GM21528 (cell line): ENCODE measurements around the gene UBE3D.
"Not testable (repeated sequence)": the region's sequence is repeated elsewhere in the genome, so short reads cannot be mapped to it uniquely, and the experiment has no call there.

Experiments used
- ATAC-seq: cut with Tn5 transposase; IDR thresholded peaks from one replicate; pipeline ENCODE4 v1.9.1; 2021; ENCODE audit warnings: mild to moderate bottlenecking, moderate library complexity; ENCODE audit not compliant: unreplicated experiment, low FRiP score

Gene UBE3D

DNA sequence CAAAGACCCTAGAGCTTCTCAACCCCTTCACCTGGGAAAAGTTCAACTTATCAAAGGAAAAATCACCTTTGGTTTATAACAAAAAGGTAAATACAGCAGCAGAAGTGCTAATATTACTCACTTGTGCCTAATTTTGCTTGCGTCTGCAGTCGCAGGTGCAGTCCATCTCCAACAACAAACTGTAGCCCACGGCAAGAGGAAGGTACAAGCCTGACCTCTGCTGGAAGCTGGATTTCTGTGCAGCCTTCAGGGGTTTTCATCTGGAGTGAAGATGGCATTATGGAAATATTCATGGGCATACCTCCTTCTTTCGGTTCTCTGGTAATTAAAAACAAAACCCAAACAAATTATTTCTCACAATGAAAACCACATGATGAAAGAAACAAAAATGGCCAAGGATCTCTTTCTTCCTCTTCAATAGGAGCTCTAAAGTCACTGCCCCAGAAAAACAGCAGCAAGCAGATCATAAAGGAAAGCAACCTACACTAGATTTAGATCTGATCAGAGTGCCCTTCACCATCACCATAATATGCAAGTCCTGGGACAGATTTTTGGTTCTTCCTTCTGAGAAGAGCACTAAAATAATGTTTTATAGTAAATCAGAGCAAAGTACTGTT, 7.8 kb downstream of the UBE3D start:
- ATAC-seq: peak; percentile 73

DNA sequence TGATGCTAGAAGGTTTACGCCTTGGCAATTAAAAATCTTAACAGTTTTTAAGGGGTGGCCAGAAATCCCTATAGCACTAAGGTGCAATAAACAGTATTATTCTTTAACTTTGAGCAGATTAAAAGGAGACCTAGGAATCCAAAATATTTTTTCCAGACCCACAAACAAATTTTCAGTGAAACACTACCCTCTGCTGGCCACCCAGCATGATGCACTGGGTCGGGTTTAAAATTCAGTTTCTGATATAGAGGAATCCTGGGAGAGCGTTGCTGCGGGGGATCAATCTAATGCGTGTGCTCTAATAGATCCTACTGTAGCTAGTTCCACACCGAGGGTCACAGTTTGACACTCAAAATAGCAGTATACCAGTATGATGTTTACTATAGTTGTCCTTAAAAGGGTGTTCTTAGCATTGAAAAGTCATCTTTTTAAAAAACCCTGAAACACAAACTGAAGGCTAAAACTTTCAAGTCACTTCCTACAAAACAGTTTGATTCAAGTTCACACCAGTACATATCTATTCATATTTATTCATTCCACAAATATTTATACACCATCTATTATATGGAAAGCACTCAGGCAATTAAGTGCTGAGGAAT, 10.2 kb downstream of the UBE3D start:
- no peak for ATAC-seq

DNA sequence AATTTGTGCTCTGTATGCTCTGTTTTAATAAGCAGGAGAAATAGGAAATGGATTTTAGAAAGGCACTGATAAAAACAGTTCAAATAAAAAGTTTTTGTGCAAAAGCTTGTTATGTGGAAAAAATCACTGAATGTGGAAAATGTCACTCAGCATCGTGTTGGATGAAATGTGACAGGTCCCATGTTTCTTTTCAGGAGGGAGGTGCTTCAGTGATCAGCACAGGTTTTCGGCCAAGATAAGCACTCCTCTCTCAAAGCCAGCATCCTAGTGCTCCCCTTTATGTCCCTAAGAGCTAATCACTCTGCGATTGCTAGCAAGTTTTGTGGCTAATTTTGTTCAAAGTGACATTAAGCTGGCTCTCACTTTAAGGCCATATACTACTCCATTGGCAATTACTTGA, 12.0 kb downstream of the UBE3D start:
- ATAC-seq: no peak

DNA sequence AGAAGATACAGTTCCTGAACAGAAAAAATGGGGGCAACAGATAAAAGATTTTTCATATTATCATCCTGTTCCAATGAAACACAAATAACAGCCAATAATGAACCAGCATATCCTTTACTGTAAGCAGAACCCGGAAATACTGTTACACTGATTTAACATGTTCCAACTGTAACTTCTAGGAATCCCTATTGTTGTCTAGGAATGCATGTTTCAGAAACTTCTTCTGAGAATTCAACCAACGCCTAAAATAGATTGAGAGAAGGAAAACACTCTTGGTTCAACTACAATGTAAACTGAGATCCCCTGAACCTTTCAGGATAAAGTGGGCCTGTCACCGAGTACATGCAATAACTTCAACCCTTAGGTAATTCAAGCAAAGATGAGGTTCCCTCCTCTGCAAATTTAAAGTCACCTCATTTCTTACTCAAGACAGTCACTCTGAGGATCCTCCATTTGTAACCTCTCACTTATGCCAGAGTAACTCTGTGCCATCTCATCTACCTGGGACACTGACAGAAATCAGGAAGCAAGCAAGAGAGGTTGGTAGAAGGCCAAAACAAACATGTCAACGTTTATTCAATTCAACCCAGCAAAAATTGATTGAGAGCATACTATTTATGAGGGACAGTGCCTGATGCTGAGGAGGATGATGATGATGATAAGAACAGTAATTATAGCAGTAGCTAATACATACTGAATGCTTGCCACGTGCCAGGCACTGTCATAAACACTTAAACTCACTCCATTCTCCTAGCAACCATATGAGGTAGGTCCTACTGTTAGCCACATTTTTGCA, 14.1 kb downstream of the UBE3D start:
- ATAC-seq: no peak

DNA sequence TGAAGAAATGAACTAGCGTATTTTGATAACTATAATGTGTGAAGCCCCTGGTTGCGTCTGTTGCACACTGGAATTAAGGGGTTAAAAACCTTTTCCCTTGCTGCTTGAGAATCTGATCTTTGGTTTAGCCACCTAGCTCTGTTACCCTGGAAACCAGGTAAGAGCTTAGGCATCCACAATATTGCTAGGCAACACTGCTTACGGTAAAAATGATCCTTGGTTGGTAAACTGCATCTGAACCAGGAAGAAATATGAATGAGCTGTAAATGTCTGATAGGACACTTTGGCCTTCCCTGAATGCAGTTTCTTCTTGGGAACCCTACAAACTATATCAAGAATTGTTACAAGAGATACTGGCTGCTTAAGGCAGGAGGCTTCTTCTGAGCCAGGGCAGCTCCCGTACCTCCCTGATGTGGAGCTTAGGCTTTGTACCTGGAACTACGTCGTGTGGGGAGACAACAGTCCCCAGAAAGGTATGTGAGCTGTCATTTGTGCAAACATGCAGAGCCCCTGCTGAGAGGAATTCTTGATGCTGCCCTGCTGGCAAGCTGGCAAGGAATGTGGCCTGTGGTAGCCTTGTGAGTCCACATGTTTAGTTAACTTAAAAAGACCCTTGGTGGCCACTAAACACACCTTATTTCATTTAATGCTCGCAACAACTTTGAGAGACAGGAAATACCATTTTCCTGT, 18.4 kb downstream of the UBE3D start:
- no peak for ATAC-seq

DNA sequence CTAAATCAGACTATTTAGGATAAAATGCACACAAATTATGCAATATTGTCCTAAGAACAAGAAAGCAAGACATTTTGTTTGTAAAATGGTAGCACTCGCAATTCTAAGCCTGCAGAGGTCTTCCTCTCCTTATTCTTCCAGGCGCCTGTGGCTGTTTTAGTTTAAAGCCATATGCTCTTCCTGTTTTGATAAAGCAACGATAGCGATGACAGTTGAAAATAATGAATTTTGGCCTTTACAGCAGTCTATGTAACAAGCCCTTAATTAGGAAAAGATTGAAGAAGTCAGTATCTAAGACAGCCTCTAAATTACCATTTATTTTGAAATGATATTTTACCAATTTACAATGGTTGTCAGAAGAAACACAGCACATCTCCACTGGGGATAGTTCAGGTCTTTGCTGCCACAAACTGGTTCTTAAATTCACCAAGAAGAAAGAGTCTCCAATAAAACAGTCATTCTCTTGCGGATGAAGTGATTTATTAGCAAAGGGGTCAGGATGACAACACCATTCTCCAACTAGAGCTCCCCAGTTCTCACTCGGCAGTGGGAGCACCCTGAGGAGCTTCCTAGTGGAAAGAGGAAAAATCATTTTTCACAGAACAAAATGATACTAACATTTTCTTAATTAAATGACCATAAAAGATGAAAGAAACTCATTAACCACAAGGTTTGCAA, 21.4 kb downstream of the UBE3D start:
- no peak for ATAC-seq

DNA sequence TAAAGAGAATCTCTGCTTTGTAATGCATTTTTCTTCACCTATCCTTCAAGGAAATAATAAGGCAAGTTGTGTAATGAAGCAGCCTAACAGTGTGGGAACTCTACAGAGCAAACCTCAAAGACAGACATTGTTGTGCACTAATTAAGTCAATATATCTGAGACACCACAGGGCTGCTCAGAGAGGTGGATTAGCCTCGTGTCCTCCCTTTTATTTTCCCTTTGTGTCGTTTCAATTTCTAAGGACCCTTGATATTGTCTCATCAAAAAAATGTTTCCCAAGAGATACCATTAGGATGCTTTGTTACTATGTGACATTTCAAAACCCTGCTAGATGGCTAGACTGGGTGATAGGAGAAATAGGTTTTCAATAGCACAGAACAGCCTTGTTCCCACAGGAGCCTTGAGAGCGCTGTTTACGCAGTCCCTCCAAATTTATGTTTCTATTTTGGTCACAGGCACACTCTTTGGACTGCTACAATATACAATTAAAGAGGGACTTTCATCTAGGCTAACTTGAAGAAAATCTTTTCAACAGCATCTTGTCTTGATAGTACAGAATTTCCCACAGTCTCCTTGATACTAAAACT, 23.1 kb downstream of the UBE3D start:
- no peak for ATAC-seq

DNA sequence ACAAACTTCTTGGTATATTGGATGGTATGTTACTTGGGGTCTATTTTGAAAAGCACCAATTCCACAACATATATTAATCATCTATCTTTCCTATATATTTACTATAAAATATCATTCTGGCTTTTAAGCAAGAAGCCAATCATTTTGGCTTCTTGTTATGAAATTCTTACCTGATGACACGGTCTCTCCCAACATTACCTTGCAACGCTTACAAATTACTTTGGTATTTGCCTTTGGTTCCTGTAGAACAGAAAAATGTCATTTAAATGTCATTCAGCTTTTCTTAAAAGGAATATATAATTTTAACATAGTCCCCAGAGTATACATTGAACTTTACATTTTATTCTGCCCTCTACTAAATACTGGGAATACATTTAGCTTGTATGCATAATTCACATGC, 27.4 kb downstream of the UBE3D start:
- ATAC-seq: no peak

DNA sequence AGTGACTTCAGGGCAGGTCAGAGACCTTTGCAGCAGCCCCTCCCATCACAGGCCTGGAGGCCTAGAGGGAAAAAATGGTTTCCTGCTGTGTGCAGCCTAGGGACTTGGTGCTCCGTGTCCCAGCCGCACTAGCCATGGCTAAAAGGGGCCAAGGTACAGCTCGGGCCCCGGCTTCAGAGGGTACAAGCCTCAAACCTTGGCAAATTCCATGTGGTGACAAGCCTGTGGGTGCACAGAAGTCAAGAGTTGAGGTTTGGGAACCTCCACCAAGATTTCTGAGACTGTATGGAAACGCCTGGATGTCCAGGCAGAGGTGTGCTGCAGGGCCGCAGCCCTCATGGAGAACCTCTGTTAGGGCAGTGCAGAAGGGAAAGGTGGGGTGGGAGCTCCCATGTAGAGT, 34.0 kb downstream of the UBE3D start:
- no peak for ATAC-seq

DNA sequence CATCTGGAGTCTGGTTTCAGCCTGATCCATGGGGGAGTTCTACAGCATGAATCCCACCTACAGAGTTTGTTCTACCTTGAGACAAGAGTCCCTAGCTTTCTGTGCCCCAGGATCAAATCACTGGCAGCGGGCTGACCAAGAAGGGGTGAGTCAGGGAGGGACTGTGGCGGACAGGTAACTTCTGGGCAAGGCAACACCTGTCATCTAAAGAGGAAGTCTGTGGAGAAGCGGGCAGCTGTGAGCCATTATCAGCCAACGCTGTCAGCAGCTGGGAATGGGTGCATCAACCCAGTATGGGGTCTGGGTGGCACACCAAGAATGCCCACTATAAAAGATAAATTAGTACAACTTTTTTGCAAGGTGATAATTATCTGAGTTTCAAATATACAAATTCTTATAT, 45.9 kb downstream of the UBE3D start:
- no peak for ATAC-seq

DNA sequence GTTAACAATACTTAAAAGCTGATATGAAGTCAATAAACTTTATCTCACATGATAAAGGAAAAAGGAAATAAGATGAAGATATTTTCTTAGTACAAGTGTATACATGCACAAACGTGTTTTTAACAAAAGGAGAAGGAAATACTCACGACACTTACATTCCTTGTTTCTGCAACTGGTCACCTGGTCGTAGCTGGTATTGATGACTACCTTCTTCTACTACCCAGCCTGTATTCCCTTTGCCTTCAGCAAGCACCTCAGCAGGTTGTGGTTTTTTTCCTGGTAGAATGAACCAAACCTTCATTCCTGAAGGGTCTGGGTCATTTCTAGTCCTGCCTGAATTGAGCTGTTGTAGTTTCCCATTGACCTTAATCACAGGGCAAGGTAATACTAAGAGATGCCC, 54.5 kb downstream of the UBE3D start:
- ATAC-seq: not testable (repeated sequence)

DNA sequence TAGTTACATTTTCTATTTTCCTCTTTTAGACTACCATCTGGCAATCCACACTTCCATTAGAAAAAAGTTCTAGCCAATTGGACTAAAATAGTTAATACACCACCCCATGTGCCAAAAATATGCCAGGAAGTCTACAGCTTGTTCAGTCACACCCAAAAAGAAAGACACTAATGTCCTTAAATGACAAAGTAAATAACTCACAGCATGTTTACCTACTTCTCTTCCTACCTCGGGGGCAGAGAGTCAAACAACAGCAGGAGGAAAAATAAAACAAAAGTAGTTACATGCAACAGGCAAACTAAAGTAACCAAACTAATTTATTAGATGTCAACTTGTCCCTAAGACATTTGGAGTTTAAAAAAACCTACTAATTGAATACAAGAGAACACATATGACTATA, 57.0 kb downstream of the UBE3D start:
- ATAC-seq: no peak

DNA sequence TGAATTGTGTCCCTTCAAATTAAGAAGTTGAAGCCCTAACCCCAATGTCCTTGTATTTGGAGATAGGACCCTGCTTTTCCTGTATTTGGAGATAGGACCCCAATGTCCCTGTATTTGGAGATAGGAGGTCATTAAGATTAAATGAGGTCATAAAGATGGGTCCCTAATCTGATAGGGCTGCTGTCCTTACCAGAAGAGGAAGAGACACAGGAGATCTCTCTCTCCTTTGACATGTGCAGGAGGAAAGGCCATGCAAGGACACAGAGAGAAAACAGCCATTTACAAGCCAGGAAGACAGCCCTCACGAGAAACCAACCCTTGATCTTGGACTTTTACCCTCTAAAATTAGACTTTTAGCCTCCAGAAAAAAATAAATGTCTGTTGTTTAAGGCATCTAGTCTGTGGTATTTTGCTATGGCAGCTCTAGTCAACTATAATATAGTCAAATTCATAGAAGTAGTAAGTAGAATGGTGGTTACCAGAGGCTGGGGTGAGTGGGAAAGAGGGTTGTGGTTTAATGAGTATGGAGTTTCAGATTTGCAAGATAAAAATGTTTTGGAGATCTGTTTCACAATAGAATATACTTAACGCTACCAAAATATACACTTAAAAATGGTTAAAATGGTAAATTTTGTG, 59.3 kb downstream of the UBE3D start:
- no peak for ATAC-seq

DNA sequence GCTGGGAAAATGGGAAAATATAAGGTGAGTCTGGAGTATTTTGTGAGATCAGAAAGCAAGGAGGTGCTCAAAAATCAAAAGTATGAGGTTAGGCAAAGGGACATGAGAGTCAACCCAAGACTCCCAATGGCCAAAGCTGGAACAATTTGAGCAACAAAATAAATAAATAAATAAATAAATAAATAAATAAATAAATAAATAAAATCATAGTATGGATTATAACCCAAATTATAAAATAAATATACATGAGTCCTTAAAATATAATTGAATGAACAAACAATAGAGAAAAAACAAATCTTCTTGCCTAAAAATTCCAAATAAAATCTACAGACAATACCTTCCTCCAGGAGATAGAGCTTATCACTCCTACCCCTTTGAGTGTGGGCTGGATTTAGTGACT, 69.5 kb downstream of the UBE3D start:
- ATAC-seq: no peak

DNA sequence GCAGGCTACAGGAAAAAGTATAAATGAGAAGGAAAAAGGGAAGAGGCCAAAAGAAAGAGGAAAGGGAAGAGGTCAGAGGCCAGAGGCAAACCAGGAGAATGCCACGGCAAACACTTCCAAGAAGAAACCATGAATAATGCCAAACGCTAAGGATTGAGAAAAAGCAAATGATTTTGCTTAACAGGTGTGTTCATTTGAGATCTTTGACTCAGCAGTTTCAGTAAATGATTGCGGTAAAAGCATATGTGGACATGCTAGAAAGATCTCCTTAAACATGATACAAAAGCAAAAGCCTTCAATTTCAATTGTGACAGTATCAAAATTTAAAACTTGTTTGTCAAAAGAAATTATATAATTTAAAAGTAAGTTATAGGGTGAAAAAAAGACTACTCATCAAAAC, 70.6 kb downstream of the UBE3D start:
- no peak for ATAC-seq

DNA sequence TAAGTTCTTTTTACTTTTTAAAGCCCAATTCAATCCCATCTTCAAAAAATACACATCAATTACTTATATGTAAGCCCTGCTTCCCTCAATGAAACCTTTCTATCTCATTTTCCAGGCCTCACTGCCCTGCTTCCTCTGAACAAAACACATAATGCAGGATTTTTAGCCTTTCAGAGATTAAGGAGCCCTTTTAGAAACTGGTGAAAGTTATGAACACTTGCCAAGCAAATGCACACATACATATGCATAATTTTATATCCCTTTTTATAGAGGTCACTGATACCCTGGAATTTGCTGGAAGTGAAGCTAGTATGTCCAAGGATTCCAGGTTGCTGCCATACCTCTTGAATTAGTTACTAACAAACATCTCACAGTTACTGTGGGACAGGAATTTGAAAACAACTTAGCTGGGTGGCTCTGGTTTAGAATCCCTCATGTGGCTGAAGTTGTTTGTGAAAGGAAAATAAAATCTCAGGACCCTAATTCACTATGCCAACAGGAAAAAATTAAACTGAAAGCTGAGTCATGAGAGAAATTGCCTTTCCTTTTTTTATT, 75.8 kb downstream of the UBE3D start:
- no peak for ATAC-seq

DNA sequence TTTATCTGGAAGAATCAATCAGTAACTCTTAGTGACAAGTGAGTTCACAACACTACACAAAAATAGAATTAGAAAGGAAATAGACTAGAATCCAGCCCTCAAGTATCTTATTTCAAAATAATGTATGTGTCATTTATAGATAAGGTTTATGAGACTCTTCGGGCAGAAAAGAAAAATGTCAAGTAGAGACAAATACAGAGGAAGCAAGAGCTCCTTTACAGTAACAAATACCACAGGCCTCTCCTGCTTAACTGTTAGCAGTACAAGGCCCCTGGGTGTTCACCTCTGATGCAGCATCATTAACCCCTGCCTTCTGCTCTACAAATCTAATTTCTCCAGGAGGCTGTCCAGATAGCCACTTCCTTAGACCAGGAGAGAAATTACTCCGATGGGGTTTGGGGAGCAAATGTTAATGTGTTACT, 76.7 kb downstream of the UBE3D start:
- ATAC-seq: no peak

DNA sequence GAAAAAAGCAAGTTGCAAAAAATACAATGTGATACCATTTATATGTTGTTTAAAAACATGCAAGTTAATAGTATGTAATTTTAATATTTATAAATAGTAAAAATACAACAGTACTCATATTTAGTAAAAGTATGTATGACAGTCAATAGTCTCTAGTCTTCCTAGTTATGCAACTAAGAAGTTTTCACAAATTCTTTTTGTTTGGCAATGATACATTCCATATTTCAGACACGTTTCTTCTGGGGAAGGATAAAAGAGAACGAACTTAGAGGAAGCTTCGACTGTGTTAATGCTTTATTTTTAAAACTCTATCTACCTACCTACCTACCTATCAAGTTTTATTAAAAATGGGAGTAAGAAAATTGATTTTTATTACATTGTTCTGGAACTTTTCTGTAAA, 77.7 kb downstream of the UBE3D start:
- ATAC-seq: no peak

DNA sequence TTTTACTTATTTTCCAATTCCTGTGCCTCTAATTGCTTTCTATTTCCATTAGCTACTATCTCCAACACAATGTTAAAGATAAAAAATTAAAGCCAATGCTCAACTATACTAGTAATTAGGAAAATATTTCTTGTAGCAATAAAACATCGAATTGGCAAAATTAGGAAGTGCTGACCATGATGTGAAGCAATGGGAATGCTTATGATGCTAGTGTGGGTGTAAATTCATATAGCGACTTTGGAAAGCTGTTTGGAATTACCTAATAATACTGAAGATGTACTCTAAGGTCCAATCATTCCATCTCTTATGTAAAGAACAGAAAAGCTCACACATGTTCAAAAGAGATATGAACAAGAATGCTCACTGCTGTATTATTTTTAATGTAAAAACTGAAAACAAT, 78.2 kb downstream of the UBE3D start:
- no peak for ATAC-seq

DNA sequence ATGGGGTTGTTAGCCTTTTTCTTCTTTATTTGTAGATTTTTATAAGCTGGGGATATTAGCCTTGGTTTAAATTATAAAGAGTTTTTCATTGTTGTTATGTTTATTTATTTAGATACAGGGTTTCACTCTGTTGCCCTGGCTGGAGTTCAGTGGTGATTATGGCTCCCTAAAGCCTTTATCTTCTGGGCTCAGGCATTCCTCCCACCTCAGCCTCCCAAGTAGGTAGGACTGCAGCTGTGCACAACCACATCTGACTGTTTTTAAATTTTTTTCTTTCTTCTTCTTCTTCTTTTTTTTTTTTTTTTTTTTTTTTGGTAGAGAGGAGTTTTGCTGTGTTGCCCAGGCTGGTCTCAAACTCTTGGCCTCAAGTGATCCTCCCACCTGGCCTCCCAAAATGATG, 80.9 kb downstream of the UBE3D start:
- ATAC-seq: no peak
